IMR-90 (cell line): ENCODE data around the gene KRTAP12-1. TPM values are rescaled to one million over a fixed set of nuclear protein-coding genes. Genes with fewer than 3 reads are reported as not detected.

Source experiments
- ATAC-seq: fragments of 200-7000 bp; cut with Tn5 transposase; 2 replicates; pipeline ENCODE4 v1.9.1; 2020; ENCODE audit warnings: low read depth, mild to moderate bottlenecking, moderate library complexity
- BruUV-seq: library from RNA; stranded (reverse); fragments of 400-500 nt; replicated peaks from 2 replicates; lab custom pipeline; 2021; lab: Mats Ljungman, UMichigan
- CTCF ChIA-PET: fragments of 300-600 bp; formaldehyde crosslinking; extraction: SDS; loops from one replicate; lab custom pipeline; 2021; ENCODE audit warnings: antibody characterized with exemption; lab: Yijun Ruan, JAX
- POLR2A ChIA-PET: fragments of 300-600 bp; sonication (Branson Sonifier 250); formaldehyde crosslinking; loops from one replicate; lab custom pipeline; 2022; ENCODE audit warnings: antibody characterized with exemption; ENCODE audit not compliant: unreplicated experiment; lab: Charles Lee
- DNase-seq: peaks from one replicate; pipeline ENCODE4 v3.0.0; 2013
- H2AFZ ChIP-seq: replicated peaks from 2 replicates; pipeline ENCODE3; 2013; ENCODE audit warnings: low read length, mild to moderate bottlenecking; ENCODE audit not compliant: poor library complexity
- H2AK5ac ChIP-seq: 2 replicates; pipeline ENCODE4 v1.6.1; 2013; ENCODE audit warnings: low read depth, low read length, inconsistent platforms
- H2AK9ac ChIP-seq: replicated peaks from 2 replicates; pipeline ENCODE3; 2013; ENCODE audit warnings: mild to moderate bottlenecking, low read depth, low read length, moderate library complexity; ENCODE audit not compliant: poor library complexity
- H2BK120ac ChIP-seq: 2 replicates; pipeline ENCODE4 v1.6.1; 2013; ENCODE audit warnings: low read depth, low read length, inconsistent platforms
- H2BK15ac ChIP-seq: 3 replicates; pipeline ENCODE4 v1.6.1; 2013; ENCODE audit warnings: low read depth, low read length, inconsistent platforms
- H2BK20ac ChIP-seq: 2 replicates; pipeline ENCODE4 v1.6.1; 2013; ENCODE audit warnings: low read depth, mild to moderate bottlenecking, inconsistent platforms, low read length, moderate library complexity
- H2BK5ac ChIP-seq: 2 replicates; pipeline ENCODE4 v1.6.1; 2013; ENCODE audit warnings: mild to moderate bottlenecking, low read depth, low read length, inconsistent platforms; ENCODE audit not compliant: poor library complexity, severe bottlenecking
- H3K14ac ChIP-seq: replicated peaks from 2 replicates; pipeline ENCODE4 v1.6.1; 2013; ENCODE audit warnings: low read depth, low read length, inconsistent platforms
- H3K18ac ChIP-seq: 2 replicates; pipeline ENCODE4 v1.6.1; 2013; ENCODE audit warnings: low read depth, low read length, control low read depth
- H3K23ac ChIP-seq: 2 replicates; pipeline ENCODE4 v1.6.1; 2013; ENCODE audit warnings: low read depth, low read length, inconsistent platforms
- H3K27ac ChIP-seq: 2 replicates; pipeline ENCODE4 v1.5.1; 2013; ENCODE audit warnings: mild to moderate bottlenecking, control low read depth, low read length; ENCODE audit not compliant: insufficient read depth
- H3K27me3 ChIP-seq: 2 replicates; pipeline ENCODE4 v1.6.1; 2013; ENCODE audit warnings: low read length; ENCODE audit not compliant: control insufficient read depth, insufficient read depth
- H3K36me3 ChIP-seq: 2 replicates; pipeline ENCODE4 v1.6.1; 2013; ENCODE audit warnings: low read length, mixed read lengths; ENCODE audit not compliant: control insufficient read depth, insufficient read depth
- H3K4ac ChIP-seq: 2 replicates; pipeline ENCODE4 v1.6.1; 2013; ENCODE audit warnings: low read depth, low read length, inconsistent platforms
- H3K4me1 ChIP-seq: 2 replicates; pipeline ENCODE4 v1.6.1; 2013; ENCODE audit warnings: low read length, mixed read lengths; ENCODE audit not compliant: control insufficient read depth, insufficient read depth
- H3K4me2 ChIP-seq: 2 replicates; pipeline ENCODE4 v1.6.1; 2013; ENCODE audit warnings: low read depth, mild to moderate bottlenecking, control low read depth, low read length, moderate library complexity
- H3K4me3 ChIP-seq: 2 replicates; pipeline ENCODE4 v1.5.1; 2013; ENCODE audit warnings: low read depth, mild to moderate bottlenecking, control low read depth, low read length, moderate library complexity; ENCODE audit not compliant: insufficient read depth
- H3K56ac ChIP-seq: 2 replicates; pipeline ENCODE4 v1.6.1; 2013; ENCODE audit warnings: low read length, inconsistent platforms; ENCODE audit not compliant: insufficient read depth; ENCODE audit errors: extremely low read depth
- H3K79me1 ChIP-seq, 2 experiments: 2 replicates each; pipeline ENCODE4 v1.6.1; 2013; ENCODE audit warnings: low read length in 2 of 2, inconsistent platforms in 1 of 2, low read depth in 1 of 2
- H3K9ac ChIP-seq: 2 replicates; pipeline ENCODE4 v1.6.1; 2013; ENCODE audit warnings: low read depth, low read length, control low read depth
- H3K9me1 ChIP-seq: 2 replicates; pipeline ENCODE4 v1.6.1; 2013; ENCODE audit warnings: low read length, inconsistent platforms; ENCODE audit not compliant: insufficient read depth
- H3K9me3 ChIP-seq: 2 replicates; pipeline ENCODE4 v1.6.1; 2013; ENCODE audit warnings: low read length; ENCODE audit not compliant: control insufficient read depth, insufficient read depth
- H4K20me1 ChIP-seq: 2 replicates; pipeline ENCODE4 v1.6.1; 2013; ENCODE audit warnings: low read length, inconsistent platforms; ENCODE audit not compliant: insufficient read depth
- H4K5ac ChIP-seq: 2 replicates; pipeline ENCODE4 v1.6.1; 2013; ENCODE audit warnings: mild to moderate bottlenecking, low read depth, low read length, control low read depth
- H4K8ac ChIP-seq, 2 experiments: 2 replicates each; pipeline ENCODE4 v1.6.1; 2013; ENCODE audit warnings: low read depth in 2 of 2, low read length in 2 of 2, control low read depth in 1 of 2, inconsistent platforms in 1 of 2
- H4K91ac ChIP-seq: 2 replicates; pipeline ENCODE4 v1.6.1; 2013; ENCODE audit warnings: low read depth, low read length, inconsistent platforms; ENCODE audit not compliant: insufficient read depth
- BHLHE40 ChIP-seq: fragments of 150-350 bp; IDR thresholded peaks from 2 replicates; pipeline ENCODE4 v1.6.1; 2016; ENCODE audit warnings: mild to moderate bottlenecking, low read depth, low read length
- CEBPB ChIP-seq: IDR thresholded peaks from 2 replicates; pipeline ENCODE4 v1.6.1; 2012; ENCODE audit warnings: low read depth, low read length, improper control_type of control experiment
- CHD1 ChIP-seq: IDR thresholded peaks from 2 replicates; pipeline ENCODE4 v1.6.1; 2012; ENCODE audit warnings: low read depth, low read length, improper control_type of control experiment
- CTCF ChIP-seq: conservative IDR thresholded peaks from 2 replicates; pipeline ENCODE4 v1.5.1; 2012; ENCODE audit warnings: mild to moderate bottlenecking, low read depth, low read length, improper control_type of control experiment
- ELK1 ChIP-seq: fragments of 150-350 bp; IDR thresholded peaks from 2 replicates; pipeline ENCODE4 v1.6.1; 2016; ENCODE audit warnings: low read depth, mild to moderate bottlenecking, low read length, moderate library complexity, borderline replicate concordance
- FOS ChIP-seq: fragments of 150-350 bp; IDR thresholded peaks from 2 replicates; pipeline ENCODE4 v1.6.1; 2016; ENCODE audit warnings: low read depth, low read length
- MAFK ChIP-seq: IDR thresholded peaks from 2 replicates; pipeline ENCODE4 v1.6.1; 2012; ENCODE audit warnings: low read depth, low read length, improper control_type of control experiment
- MAZ ChIP-seq: IDR thresholded peaks from 2 replicates; pipeline ENCODE4 v1.6.1; 2012; ENCODE audit warnings: low read depth, mild to moderate bottlenecking, low read length, improper control_type of control experiment, moderate library complexity, borderline replicate concordance
- MXI1 ChIP-seq: IDR thresholded peaks from 2 replicates; pipeline ENCODE4 v1.6.1; 2012; ENCODE audit warnings: low read depth, mild to moderate bottlenecking, low read length, moderate library complexity, borderline replicate concordance
- NFE2L2 ChIP-seq: fragments of 150-350 bp; IDR thresholded peaks from 2 replicates; pipeline ENCODE4 v1.6.1; 2016; ENCODE audit warnings: low read depth, mild to moderate bottlenecking, low read length
- POLR2A ChIP-seq: IDR thresholded peaks from 2 replicates; pipeline ENCODE4 v1.6.1; 2012; ENCODE audit warnings: mild to moderate bottlenecking, low read depth, low read length
- RAD21 ChIP-seq: IDR thresholded peaks from 2 replicates; pipeline ENCODE4 v1.6.1; 2012; ENCODE audit warnings: low read length, improper control_type of control experiment
- RFX5 ChIP-seq: IDR thresholded peaks from 2 replicates; pipeline ENCODE4 v1.8.0; 2012; ENCODE audit warnings: low read depth, mild to moderate bottlenecking, low read length, moderate library complexity
- SMC3 ChIP-seq: fragments of 150-350 bp; IDR thresholded peaks from 2 replicates; pipeline ENCODE4 v1.6.1; 2016; ENCODE audit warnings: low read depth, mild to moderate bottlenecking, antibody characterized with exemption, low read length, moderate library complexity
- WGBS, 2 experiments: methylation state at CpG; one replicate each; pipeline versions ENCODE4 v1.1.5 to v1.1.7; 2013; ENCODE audit warnings: missing lambda C conversion rate in 2 of 2; ENCODE audit not compliant: insufficient read length in 1 of 2; ENCODE audit errors: extremely low coverage in 2 of 2; 5-methylcytosine and 5-hydroxymethylcytosine counted together
- dilution Hi-C: fragments of 300-500 bp; cut with HindIII; formaldehyde crosslinking; loops from one replicate; pipeline ENCODE4 v1.14.3; 2018; ENCODE audit warnings: low sequenced_read_pairs; ENCODE audit not compliant: unreplicated experiment
- in situ Hi-C: fragments of 300-500 bp; cut with MboI; formaldehyde crosslinking; loops from 3 replicates; pipeline ENCODE4 v1.14.3; 2019; ENCODE audit warnings: low sequenced_read_pairs, inconsistent platforms, mixed read lengths
- intact Hi-C: fragments of 100-400 bp; cut with micrococcal nuclease; formaldehyde crosslinking; loops from 2 replicates; pipeline ENCODE4 v1.10.0; 2022
- polyA plus RNA-seq, 3 experiments: library from polyadenylated mRNA; depleted of rRNA; stranded (reverse); fragments of >200 nt; gene quantifications; 2 replicates each; pipeline ENCODE4 v1.2.3, GENCODE V29; 2012; ENCODE audit warnings: low replicate concordance in 1 of 3
- total RNA-seq: library from RNA; depleted of rRNA; stranded (reverse); fragments of >200 nt; gene quantifications from 2 replicates; pipeline ENCODE4 v1.2.3, GENCODE V29; 2012

KRTAP12-1 gene
- total and polyA plus RNA-seq, 2 of the 4 experiments (the other 2 are of a cell fraction), result not detected

GRCh38 chr21:44702111-44702972, 20.4 kb upstream of the KRTAP12-1 start (continued):
- no peak for TF ChIP-seq RAD21

- no peak overlapping the region for H2BK15ac ChIP-seq
- H3K9ac ChIP-seq, result no peak overlapping the region
- H2BK20ac ChIP-seq, result no peak overlapping the region
- no peak overlapping the region for H3K4ac ChIP-seq
- no peak overlapping the region for H3K18ac ChIP-seq
- no peaks in the 10 kb centered on the region for H3K9me1 ChIP-seq
- H4K91ac ChIP-seq, result no peak overlapping the region
- no peak overlapping the region for H3K14ac ChIP-seq
- H4K20me1 ChIP-seq, result no peaks in the 10 kb centered on the region
- H3K23ac ChIP-seq, result no peak overlapping the region
- no peak overlapping the region for H2AFZ ChIP-seq
- in situ Hi-C loops (no loop called here), intact Hi-C loops (no loop called here), dilution Hi-C loops (no loop called here)
- ChIA-PET CTCF (interaction anchor here (0.6 kb wide), 1 partner anchor 9 kb away, joined by 5 read pairs; no protein-coding TSS in a partner anchor), POLR2A (no interaction called here)
- no peaks in the 10 kb centered on the region for H3K4me1 ChIP-seq
- BruUV-seq, result no TSS peak
- H4K8ac ChIP-seq, result no peak overlapping the region
- H3K4me2 ChIP-seq, result no peak overlapping the region
- WGBS, 2 experiments, result 16% methylated on average over 5 of the region's 12 CpGs; no CpG with 5 or more reads in 1 of the 2 experiments
- H4K5ac ChIP-seq, result no peak overlapping the region
- no peak overlapping the region for H2BK120ac ChIP-seq
- no peaks in the 10 kb centered on the region for H3K36me3 ChIP-seq
- H3K79me1 ChIP-seq, result no peaks in the 10 kb centered on the region
- H3K27me3 ChIP-seq, result peaks cover 71% of the 10 kb centered on the region
- DNase-seq (no peak), ATAC-seq (no peak)
- no peak overlapping the region for H3K4me3 ChIP-seq
- no peak overlapping the region for H2AK5ac ChIP-seq
- H2BK5ac ChIP-seq, result no peak overlapping the region
- peaks cover 6% of the 10 kb centered on the region; the same call in 1 of the 2 replicates for H3K9me3 ChIP-seq
- no peak overlapping the region for H3K27ac ChIP-seq
- no peak overlapping the region for H2AK9ac ChIP-seq
- no peak overlapping the region for H3K56ac ChIP-seq
- TF ChIP-seq ELK1 (no peak), MAZ (no peak), NFE2L2 (no peak), CTCF (no peak), BHLHE40 (no peak), MXI1 (no peak), RFX5 (no peak), MAFK (no peak), SMC3 (no peak), RAD21 (no peak), CHD1 (no peak), POLR2A (no peak), CEBPB (no peak), FOS (no peak)
Measured at GRCh38 chr21:44701541-44701940, 19.6 kb upstream of the KRTAP12-1 start.
